GM12878 (cell line): ENCODE data around the gene ASH1L. TPM values are rescaled to one million over a fixed set of nuclear protein-coding genes. Genes with fewer than 3 reads are reported as not detected.
"Not testable (repeated sequence)": the region's sequence is repeated elsewhere in the genome, so short reads cannot be mapped to it uniquely, and the experiment has no call there.

Experiments
- ATAC-seq: fragments of 200-7000 bp; cut with Tn5 transposase; 3 replicates; pipeline ENCODE4 v1.9.1; 2020; ENCODE audit warnings: mild to moderate bottlenecking, moderate library complexity
- BruUV-seq: library from RNA; stranded (reverse); fragments of 400-500 nt; replicated peaks from 2 replicates; lab custom pipeline; 2021; lab: Mats Ljungman, UMichigan
- CTCF ChIA-PET: fragments of 300-600 bp; sonication (Branson Sonifier 250); formaldehyde crosslinking; extraction: SDS; loops from one replicate; lab custom pipeline; 2021; ENCODE audit warnings: inconsistent platforms; lab: Yijun Ruan, JAX
- POLR2A ChIA-PET: fragments of 350-600 bp; formaldehyde crosslinking; extraction: SDS; loops from one replicate; lab custom pipeline; 2021; ENCODE audit warnings: inconsistent platforms; lab: Charles Lee
- RAD21 ChIA-PET: fragments of 300-600 bp; sonication (Branson Sonifier 250); formaldehyde crosslinking; loops from one replicate; lab custom pipeline; 2023; ENCODE audit warnings: antibody characterized with exemption; ENCODE audit not compliant: unreplicated experiment; lab: Charles Lee
- SMC1A ChIA-PET: fragments of 300-600 bp; sonication (Branson Sonifier 250); formaldehyde crosslinking; loops from one replicate; lab custom pipeline; 2023; ENCODE audit not compliant: unreplicated experiment, uncharacterized antibody; lab: Charles Lee
- DNase-seq: peaks from one replicate; pipeline ENCODE4 v3.0.0-alpha.2; 2011; ENCODE audit warnings: low read depth, low spot score
- FAIRE-seq: peaks from 3 replicates; lab custom pipeline; 2011; peaks lifted over from hg19 to GRCh38; lab: Jason Lieb, UNC
- H2AFZ ChIP-seq: 2 replicates; pipeline ENCODE4 v1.6.0; 2011; ENCODE audit warnings: low read depth, low read length, control low read depth; ENCODE audit not compliant: control insufficient read depth
- H3K27ac ChIP-seq: 2 replicates; pipeline ENCODE4 v1.5.1; 2011; ENCODE audit warnings: control low read depth; ENCODE audit not compliant: control insufficient read depth, insufficient read depth
- H3K27me3 ChIP-seq, 2 experiments: replicated peaks in 1 of 2; 2 replicates each; pipeline versions ENCODE4 v1.6.0 to v1.6.1; 2011; ENCODE audit warnings: low read length in 1 of 2; ENCODE audit not compliant: control insufficient read depth in 2 of 2, insufficient read depth in 2 of 2
- H3K36me3 ChIP-seq, 2 experiments: 2 replicates each; pipeline ENCODE4 v1.5.1; 2011; ENCODE audit warnings: low read length in 1 of 2; ENCODE audit not compliant: control insufficient read depth in 2 of 2, insufficient read depth in 2 of 2
- H3K4me1 ChIP-seq: 2 replicates; pipeline ENCODE4 v1.6.1; 2011; ENCODE audit warnings: mild to moderate bottlenecking, low read length, moderate library complexity, mixed read lengths; ENCODE audit not compliant: control insufficient read depth, insufficient read depth
- H3K4me2 ChIP-seq: 2 replicates; pipeline ENCODE4 v1.6.0; 2011; ENCODE audit warnings: control low read depth; ENCODE audit not compliant: control insufficient read depth, insufficient read depth
- H3K4me3 ChIP-seq: fragments of 200-600 bp; sonication (generic); 2 replicates; pipeline ENCODE4 v1.5.1; 2016
- H3K79me2 ChIP-seq: 2 replicates; pipeline ENCODE4 v1.6.0; 2011; ENCODE audit warnings: low read length; ENCODE audit not compliant: control insufficient read depth, insufficient read depth
- H3K9ac ChIP-seq: 2 replicates; pipeline ENCODE4 v1.8.0; 2011; ENCODE audit warnings: low read length, control low read depth, mixed read lengths; ENCODE audit not compliant: control insufficient read depth, insufficient read depth
- H3K9me3 ChIP-seq: replicated peaks from 3 replicates; pipeline ENCODE4 v1.5.1; 2011; ENCODE audit warnings: mild to moderate bottlenecking, low read length; ENCODE audit not compliant: control insufficient read depth, insufficient read depth
- H4K20me1 ChIP-seq: 2 replicates; pipeline ENCODE4 v1.6.0; 2011; ENCODE audit not compliant: control insufficient read depth, insufficient read depth
- RAD21 ChIP-seq: IDR thresholded peaks from 2 replicates; pipeline ENCODE4 v1.6.1; 2011; ENCODE audit warnings: mild to moderate bottlenecking, low read depth, low read length, moderate library complexity; ENCODE audit not compliant: insufficient read depth
- WGBS: methylation state at CpG from one replicate; pipeline ENCODE4 v1.1.6; 2016; ENCODE audit warnings: low lambda C conversion rate; ENCODE audit not compliant: insufficient replicate concordance, insufficient coverage; ENCODE audit errors: missing lambda C conversion rate; 5-methylcytosine and 5-hydroxymethylcytosine counted together
- in situ Hi-C: fragments of 300-500 bp; cut with MboI; formaldehyde crosslinking; loops from 9 replicates; pipeline ENCODE4 v1.14.3; 2018; ENCODE audit warnings: mixed read lengths
- intact Hi-C: fragments of 100-400 bp; cut with micrococcal nuclease; formaldehyde crosslinking; loops from one replicate; pipeline ENCODE4 v1.14.2; 2022; ENCODE audit not compliant: unreplicated experiment
- polyA plus RNA-seq, 11 experiments: library from polyadenylated mRNA; depleted of rRNA in 4 of 11; unstranded in 6 of 11; stranded (reverse) in 5 of 11; fragments of >200 nt; fragmentation: Nextera tagmentation in 4 of 11; fragmentation: Illumina TruSeq in 1 of 11; extraction: Ambion mirVana in 4 of 11; extraction: Trizol in 1 of 11; gene quantifications; 1 replicate in 1 of 11; 2 replicates in 10 of 11; pipeline versions ENCODE4 v1.2.1 to v1.2.3, GENCODE V29; 2011 to 2016; ENCODE audit warnings: inconsistent platforms in 2 of 11, missing spikeins in 2 of 11, low read depth in 1 of 11
- total RNA-seq, 4 experiments: library from RNA; depleted of rRNA in 3 of 4; stranded (reverse); fragments of >200 nt in 3 of 4; fragmentation: Illumina TruSeq in 1 of 4; extraction: Trizol in 1 of 4; gene quantifications; 2 replicates each; pipeline versions ENCODE4 v1.2.1 to v1.2.3, GENCODE V29; 2013 to 2021
- TF ChIP-seq, protein P1 (sequence below): fragments of 450-650 bp; IDR thresholded peaks from 2 replicates; pipeline ENCODE4 v1.6.1; 2017; ENCODE audit warnings: antibody characterized with exemption, mild to moderate bottlenecking, moderate library complexity

The ASH1L gene
- total and polyA plus RNA-seq, 10 of the 15 experiments (the other 5 are each of a cell fraction or from before 2014, with no cell fraction given), result 1.7 to 23.9 (median 16.6) TPM

DNA sequence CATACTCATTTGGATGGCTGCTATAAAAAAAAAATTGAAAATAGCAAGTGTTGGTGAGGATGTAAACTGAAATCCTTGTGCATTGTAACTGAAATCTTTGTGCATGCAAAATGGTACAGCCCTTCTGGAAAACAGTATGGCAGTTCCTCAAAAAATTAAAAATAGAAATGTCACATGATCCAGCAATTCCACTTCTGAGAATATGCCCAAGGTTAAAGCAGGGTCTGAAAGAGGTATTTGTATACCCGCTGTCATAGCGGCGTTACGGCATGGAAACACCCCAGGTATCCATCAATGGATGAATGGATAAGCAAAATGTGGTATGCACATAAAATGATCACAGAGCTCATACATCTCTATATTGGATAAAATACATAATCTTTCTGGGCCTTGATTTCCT lies 125.2 kb downstream of the ASH1L start (continued):
- TF ChIP-seq, protein P1, sequence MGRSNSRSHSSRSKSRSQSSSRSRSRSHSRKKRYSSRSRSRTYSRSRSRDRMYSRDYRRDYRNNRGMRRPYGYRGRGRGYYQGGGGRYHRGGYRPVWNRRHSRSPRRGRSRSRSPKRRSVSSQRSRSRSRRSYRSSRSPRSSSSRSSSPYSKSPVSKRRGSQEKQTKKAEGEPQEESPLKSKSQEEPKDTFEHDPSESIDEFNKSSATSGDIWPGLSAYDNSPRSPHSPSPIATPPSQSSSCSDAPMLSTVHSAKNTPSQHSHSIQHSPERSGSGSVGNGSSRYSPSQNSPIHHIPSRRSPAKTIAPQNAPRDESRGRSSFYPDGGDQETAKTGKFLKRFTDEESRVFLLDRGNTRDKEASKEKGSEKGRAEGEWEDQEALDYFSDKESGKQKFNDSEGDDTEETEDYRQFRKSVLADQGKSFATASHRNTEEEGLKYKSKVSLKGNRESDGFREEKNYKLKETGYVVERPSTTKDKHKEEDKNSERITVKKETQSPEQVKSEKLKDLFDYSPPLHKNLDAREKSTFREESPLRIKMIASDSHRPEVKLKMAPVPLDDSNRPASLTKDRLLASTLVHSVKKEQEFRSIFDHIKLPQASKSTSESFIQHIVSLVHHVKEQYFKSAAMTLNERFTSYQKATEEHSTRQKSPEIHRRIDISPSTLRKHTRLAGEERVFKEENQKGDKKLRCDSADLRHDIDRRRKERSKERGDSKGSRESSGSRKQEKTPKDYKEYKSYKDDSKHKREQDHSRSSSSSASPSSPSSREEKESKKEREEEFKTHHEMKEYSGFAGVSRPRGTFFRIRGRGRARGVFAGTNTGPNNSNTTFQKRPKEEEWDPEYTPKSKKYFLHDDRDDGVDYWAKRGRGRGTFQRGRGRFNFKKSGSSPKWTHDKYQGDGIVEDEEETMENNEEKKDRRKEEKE, result no peak
- no peak for TF ChIP-seq RAD21

DNA sequence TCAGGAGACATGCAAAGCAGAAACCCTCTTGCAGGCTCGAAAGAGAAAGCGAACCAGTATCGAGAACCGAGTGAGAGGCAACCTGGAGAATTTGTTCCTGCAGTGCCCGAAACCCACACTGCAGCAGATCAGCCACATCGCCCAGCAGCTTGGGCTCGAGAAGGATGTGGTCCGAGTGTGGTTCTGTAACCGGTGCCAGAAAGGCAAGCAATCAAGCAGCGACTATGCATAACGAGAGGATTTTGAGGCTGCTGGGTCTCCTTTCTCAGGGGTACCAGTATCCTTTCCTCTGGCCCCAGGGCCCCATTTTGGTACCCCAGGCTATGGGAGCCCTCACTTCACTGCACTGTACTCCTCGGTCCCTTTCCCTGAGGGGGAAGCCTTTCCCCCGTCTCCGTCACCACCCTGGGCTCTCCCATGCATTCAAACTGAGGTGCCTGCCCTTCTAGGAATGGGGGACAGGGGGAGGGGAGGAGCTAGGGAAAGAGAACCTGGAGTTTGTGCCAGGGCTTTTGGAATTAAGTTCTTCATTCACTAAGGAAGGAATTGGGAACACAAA lies 128.7 kb downstream of the ASH1L start:
- H3K79me2 ChIP-seq, H2AFZ ChIP-seq, DNase-seq, BruUV-seq, POLR2A ChIA-PET, H3K27ac ChIP-seq, FAIRE-seq, SMC1A ChIA-PET, in situ Hi-C loops, intact Hi-C loops, H3K9ac ChIP-seq, H3K4me1 ChIP-seq, CTCF ChIA-PET, H3K4me2 ChIP-seq, H3K9me3 ChIP-seq, RAD21 ChIA-PET, H3K4me3 ChIP-seq, H3K27me3 ChIP-seq, H4K20me1 ChIP-seq: not testable (repeated sequence)
- peak; percentile 53; the same call in 1 of the 3 replicates for ATAC-seq
- H3K36me3 ChIP-seq, result peaks cover 7 to 27% of the 10 kb centered on the region in 2 experiments
- 94% methylated on average over 14 of the region's 14 CpGs for WGBS

DNA sequence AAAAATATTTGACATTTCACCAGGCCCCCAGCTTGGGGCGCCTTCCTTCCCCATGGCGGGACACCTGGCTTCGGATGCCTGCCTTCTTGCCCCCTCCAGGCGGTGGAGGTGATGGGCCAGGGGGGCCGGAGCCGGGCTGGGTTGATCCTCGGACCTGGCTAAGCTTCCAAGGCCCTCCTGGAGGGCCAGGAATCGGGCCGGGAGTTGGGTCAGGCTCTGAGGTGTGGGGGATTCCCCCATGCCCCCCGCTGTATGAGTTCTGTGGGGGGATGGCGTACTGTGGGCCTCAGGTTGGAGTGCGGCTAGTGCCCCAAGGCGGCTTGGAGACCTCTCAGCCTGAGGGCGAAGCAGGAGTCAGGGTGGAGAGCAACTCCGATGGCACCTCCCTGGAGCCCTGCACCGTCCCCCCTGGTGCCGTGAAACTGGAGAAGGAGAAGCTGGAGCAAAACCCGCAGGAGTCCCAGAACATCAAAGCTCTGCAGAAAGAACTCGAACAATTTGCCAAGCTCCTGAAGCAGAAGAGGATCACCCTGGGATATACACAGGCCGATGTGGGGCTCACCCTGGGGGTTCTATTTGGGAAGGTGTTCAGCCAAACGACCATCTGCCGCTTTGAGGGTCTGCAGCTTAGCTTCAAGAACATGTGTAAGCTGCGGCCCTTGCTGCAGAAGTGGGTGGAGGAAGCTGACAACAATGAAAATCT lies 129.3 kb downstream of the ASH1L start:
- H3K27me3 ChIP-seq, H2AFZ ChIP-seq, RAD21 ChIA-PET, H3K9me3 ChIP-seq, H3K9ac ChIP-seq, H4K20me1 ChIP-seq, H3K4me3 ChIP-seq, H3K27ac ChIP-seq, FAIRE-seq, H3K4me1 ChIP-seq, H3K4me2 ChIP-seq, BruUV-seq, CTCF ChIA-PET, POLR2A ChIA-PET, H3K79me2 ChIP-seq, DNase-seq, intact Hi-C loops, SMC1A ChIA-PET, ATAC-seq, in situ Hi-C loops: not testable (repeated sequence)
- 96% methylated on average over 23 of the region's 23 CpGs for WGBS
- H3K36me3 ChIP-seq, result peaks cover 4 to 22% of the 10 kb centered on the region in 2 experiments
